Limb (tissue), 2 donors: Measurements from ENCODE around the gene GPR162.

ENCODE experiments used
- DNase-seq, 2 donors: peaks; one replicate each; pipeline ENCODE4 v3.0.0-alpha.2; 2016; ENCODE audit errors: extremely low spot score in 2 of 2

The GPR162 gene, protein sequence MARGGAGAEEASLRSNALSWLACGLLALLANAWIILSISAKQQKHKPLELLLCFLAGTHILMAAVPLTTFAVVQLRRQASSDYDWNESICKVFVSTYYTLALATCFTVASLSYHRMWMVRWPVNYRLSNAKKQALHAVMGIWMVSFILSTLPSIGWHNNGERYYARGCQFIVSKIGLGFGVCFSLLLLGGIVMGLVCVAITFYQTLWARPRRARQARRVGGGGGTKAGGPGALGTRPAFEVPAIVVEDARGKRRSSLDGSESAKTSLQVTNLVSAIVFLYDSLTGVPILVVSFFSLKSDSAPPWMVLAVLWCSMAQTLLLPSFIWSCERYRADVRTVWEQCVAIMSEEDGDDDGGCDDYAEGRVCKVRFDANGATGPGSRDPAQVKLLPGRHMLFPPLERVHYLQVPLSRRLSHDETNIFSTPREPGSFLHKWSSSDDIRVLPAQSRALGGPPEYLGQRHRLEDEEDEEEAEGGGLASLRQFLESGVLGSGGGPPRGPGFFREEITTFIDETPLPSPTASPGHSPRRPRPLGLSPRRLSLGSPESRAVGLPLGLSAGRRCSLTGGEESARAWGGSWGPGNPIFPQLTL

DNA sequence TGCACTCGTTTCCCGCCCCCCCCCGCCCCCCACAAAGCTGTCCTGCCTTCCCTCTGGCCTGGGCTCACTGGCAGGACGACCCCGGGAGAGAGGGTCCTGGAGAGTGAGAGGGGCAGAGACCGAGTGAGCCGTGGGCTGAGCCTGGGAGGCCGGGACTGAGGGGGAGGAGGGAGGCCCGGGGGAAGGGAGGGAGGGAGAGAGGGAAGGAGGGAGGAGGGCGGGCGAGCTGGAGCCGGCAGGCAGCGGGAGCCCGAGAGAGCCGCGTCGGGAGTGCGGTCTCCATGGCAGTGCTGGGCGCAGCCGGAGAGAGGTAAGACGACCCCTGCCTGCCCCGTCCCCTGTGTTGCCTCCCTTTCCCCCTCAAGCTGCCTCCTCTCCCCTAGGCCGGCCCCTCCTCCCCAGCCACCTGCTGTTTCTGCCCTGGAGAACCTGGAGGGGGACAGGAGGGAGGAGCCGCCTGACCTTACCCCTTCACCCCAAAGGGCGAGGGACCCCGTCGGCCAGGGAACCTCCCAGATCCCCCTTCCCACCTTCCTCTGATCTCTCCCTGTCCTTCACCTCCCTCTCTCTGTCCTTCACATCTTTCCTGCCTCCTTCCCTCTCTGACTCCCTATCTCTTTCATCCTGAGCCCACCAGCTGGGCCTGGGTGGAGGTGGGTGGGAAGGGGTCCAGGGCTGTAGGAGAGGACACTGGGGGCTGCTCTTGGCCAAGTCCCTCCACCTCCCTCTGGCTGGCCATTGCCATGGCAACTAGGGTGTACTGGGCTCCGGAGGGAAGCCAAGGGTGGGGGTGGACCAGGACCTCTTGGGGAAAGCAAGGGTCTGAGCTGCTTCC is at the start of gene GPR162:
Gene GPR162 (plus strand): TSS at position 231 of the 835 bp plus-strand sequence. CDS start 2,078 bp downstream, outside the sequence.
- DNase-seq = peak; percentile 75 to 89

DNA sequence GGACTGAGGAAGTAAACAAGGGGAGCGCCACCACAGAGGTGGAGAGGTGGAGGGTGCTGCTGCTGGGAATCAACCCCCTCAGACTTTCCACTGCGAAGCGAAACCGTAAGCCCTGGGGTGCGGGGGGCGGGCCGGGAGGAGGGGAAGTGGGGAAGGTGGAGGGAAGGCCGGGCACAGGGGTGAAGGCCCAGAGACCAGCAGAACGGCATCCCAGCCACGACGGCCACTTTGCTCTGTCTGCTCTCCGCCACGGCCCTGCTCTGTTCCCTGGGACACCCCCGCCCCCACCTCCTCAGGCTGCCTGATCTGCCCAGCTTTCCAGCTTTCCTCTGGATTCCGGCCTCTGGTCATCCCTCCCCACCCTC is 49.3 kb upstream of the GPR162 start, which contains the start of gene LAG3:
Gene LAG3 (plus strand): TSS at position 190 of the 365 bp plus-strand sequence. CDS start 333 bp downstream, outside the sequence.
- DNase-seq = no peak

DNA sequence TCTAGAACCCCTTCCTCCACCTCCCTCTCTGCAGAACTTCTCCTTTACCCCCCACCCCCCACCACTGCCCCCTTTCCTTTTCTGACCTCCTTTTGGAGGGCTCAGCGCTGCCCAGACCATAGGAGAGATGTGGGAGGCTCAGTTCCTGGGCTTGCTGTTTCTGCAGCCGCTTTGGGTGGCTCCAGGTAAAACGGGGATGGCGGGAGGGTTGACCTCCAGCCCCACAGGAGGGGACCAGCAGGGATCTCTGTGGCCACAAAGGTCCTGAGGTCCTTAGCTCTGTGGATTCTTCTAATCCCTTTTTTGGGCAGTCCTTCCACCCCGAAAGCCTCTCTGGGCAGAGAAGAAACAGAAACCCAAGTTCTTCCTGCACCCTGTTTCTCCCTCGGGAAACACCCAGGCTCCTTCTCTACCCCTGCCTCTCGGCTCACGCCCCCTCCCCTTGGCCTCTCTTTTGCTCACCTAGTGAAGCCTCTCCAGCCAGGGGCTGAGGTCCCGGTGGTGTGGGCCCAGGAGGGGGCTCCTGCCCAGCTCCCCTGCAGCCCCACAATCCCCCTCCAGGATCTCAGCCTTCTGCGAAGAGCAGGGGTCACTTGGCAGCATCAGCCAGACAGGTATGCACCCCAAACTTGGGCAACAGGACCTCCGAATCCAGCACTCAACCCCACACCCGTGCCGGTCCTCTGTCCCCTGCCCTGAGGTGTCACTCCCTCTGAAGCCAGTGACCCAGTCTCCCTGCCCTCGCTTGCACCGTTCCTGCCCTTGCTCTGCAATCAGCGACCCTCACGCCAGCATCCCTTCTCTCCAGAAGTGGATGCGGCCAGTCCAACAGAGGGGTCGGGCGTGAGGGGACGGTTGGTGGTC is 48.7 kb upstream of the GPR162 start:
- DNase-seq = no peak

DNA sequence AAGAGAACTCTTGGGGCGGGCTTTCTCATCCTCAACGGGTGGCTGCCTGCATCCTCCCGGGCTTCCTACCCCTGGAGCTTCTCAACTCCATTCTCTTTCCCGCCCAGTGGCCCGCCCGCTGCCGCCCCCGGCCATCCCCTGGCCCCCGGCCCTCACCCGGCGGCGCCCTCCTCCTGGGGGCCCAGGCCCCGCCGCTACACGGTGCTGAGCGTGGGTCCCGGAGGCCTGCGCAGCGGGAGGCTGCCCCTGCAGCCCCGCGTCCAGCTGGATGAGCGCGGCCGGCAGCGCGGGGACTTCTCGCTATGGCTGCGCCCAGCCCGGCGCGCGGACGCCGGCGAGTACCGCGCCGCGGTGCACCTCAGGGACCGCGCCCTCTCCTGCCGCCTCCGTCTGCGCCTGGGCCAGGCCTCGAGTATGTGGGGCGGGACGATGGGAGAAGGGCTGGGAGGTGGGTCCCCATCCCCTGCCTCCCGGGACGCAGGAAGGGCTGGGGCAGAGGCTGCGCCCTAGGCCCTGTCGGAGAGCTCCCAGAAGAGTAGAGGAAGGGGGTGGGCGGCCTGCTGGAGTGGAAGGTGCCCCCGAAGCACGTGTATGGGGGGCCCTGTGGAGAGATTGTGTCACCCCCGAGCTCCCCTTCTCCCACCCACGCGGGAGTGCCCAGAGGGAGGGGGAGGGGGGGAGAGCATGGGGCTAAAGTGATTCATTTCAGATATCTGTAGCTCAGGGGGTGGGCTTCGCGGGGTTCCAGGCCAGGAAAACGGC is 47.9 kb upstream of the GPR162 start:
- peak in 1 of 2 donors; percentile 42 for DNase-seq

GRCh38 chr12:6774499-6775062 is 47.0 kb upstream of the GPR162 start:
- DNase-seq = no peak

DNA sequence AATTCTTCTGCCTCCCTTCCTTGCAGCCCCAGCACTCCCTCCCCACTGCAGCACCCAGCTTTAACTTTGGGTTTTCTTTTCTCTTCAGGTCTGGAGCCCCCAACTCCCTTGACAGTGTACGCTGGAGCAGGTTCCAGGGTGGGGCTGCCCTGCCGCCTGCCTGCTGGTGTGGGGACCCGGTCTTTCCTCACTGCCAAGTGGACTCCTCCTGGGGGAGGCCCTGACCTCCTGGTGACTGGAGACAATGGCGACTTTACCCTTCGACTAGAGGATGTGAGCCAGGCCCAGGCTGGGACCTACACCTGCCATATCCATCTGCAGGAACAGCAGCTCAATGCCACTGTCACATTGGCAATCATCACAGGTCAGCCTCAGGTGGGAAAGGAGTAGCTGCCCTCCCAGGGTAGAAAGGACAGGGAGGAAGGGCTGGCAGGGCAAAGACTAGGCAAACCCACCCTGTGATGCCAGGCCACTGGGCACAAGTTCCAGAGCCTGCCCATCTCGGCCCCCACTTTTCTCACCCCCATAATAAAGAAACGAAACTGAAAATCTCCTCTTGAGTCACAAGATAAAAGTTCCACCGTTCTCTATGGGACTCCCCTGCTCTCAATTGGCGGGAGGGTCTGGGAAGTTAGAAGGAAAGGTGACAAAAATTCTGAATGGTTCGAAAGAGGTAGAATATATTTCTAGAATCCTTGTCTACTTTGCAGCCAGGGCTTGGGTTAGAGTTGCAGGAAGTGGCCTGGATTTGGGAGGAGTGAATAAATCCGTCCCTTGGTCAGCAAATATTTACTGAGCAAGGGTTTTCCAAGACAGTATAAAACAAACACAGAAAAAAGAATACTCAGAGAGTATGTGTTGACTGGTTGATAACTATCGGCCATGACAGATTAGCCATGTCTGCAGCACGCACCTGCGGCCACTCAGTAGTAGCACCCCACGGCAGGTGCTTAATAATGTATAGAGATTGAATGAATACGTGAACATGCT is 46.1 kb upstream of the GPR162 start:
- no peak for DNase-seq

- DNase-seq = no peak
Measured at GRCh38 chr12:6777386-6777785, 44.2 kb upstream of the GPR162 start.

GRCh38 chr12:6778217-6778573 is 43.4 kb upstream of the GPR162 start:
- peak in 1 of 2 donors; percentile 52 for DNase-seq

DNA sequence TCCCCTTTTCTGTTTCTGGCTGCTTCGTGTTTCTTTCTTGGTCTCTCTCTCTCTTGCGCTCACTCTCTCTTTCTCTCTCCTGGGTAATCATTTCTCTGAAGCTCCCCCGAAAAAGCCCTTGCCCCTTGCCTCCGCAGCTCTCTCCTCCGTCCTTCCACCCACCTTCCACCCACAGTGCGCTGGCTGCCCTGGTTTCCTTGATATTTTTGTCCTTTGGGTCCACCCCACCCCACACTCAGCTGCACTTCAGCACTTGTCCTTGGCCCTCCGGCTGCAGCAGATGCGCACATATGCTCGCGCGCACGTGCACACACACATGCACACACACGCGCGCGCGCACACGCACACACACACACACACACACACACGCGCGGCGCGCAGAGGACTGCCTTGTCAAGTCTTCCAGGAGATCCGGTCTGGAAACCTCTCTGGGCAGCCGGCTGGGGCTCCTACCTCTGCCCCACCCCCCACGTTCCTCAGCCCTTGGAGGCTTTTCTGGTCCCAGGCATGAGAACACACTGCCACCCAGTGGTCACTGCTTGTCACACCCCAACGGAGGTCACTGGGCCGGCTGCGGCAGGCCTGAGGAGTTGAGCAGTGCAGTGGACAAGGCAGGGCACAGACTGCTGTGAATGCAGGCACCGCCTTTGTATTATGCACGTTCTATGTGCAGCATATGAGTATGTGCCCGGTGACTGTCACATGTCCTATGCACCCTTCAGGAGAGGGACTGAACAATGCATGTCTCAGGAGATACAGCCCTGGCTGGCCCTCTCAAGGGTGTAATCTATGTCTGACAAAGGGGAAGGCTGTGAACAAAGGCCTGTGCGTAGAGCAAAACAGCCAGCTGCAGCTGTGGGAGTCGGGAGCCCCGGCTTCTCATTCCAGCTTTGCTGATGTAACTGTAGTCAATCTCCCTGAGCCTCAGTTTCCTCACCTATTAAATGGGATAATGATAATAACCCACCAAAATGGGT is 42.8 kb upstream of the GPR162 start:
- DNase-seq = peak; percentile 94 to 96

- DNase-seq = no peak
Measured at GRCh38 chr12:6779708-6780432, 41.8 kb upstream of the GPR162 start.

DNA sequence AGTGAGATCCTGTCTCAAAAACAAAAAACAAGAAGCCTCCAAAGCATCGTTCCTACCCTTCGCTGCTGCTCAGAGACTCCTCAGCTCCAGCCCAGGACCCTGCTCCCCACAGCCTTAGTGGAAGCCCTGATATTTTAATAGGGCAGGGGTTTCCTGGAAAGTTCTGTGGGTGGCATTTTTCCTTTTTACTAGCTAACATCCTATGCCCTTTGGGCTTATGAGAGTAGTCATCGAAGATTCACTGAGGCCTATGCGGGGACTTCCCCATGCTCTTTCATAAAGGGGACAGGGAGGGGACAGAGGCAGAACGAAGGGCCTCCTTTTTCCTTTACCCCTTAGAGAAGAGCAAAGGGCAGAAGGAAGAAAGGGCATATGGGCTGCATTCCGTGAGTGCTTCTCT is 41.0 kb upstream of the GPR162 start:
- DNase-seq = no peak

DNA sequence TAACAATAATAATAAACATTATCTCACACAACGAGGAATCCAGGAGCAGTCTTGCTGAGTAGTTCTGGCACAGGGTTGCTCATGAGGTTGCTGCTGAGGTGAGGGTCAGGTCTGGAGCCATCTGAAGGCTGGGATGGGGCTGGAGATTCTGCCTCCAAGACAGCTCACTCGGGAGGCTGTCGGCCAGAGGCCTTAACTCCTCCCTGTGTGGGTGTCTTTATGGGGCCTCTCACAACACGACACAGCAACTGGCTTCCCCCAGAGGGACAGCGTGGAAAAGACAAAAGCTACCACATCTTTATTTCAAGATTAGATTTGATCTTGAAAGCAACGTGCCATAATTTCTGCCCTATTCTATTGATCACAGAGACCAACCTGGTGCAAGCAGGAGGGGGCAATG is 39.5 kb upstream of the GPR162 start:
- no peak for DNase-seq

- DNase-seq = no peak
Measured at GRCh38 chr12:6782850-6783566, 38.6 kb upstream of the GPR162 start.

GRCh38 chr12:6783828-6784227 is 37.8 kb upstream of the GPR162 start:
- no peak for DNase-seq

- DNase-seq = no peak
Measured at GRCh38 chr12:6784296-6784695, 37.3 kb upstream of the GPR162 start.

GRCh38 chr12:6784761-6785160 is 36.9 kb upstream of the GPR162 start:
- no peak for DNase-seq
